Sigmoid colon (tissue), 3 donors: ENCODE measurements around the gene CAPN10.

ENCODE experiments used
- POLR2A ChIP-seq, 2 donors: fragments of 450-650 bp; IDR thresholded peaks; one replicate each; pipeline ENCODE4 v1.6.1; 2016; ENCODE audit warnings: antibody characterized with exemption in 2 of 2, mild to moderate bottlenecking in 2 of 2, moderate library complexity in 2 of 2
- TF ChIP-seq, protein P1 (sequence below), 4 experiments: fragments of 450-650 bp in 3 of 4; fragments of 200-600 bp in 1 of 4; IDR thresholded peaks; one replicate each; pipeline ENCODE4 v1.5.1; 2016 to 2019; ENCODE audit warnings: antibody characterized with exemption in 4 of 4, mild to moderate bottlenecking in 3 of 4, moderate library complexity in 2 of 4

DNA sequence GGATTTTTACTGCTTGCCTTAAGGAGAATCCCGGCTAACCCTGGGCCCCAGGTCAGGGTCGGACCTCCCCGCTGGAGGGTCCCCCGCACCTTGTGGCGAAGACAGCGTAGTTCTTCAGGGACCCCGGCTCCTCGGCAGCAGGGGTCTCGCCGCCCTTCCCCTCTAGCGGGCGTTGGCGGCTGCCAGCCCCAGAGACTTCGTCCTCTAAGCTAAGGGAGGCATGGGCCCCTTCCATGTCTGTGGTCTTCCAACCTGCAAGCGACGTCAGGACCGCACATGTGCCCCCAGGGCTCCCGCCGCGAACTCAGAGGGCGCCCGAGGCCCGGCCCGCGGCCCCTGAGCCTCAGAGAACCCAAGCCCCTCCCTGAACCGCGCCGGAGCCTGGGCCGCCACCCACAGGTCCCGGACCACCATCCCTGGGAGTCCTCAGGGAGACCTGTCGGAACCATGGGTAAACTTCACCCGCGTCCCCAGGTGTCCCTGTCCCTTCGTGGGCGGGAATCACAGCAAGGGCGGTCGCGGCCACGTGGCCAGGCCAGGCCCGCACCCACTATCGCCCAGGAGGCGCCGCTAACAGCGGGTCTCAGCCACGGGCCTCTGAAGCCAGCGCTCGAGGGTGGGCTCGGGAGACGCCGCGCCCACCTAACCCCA is 29.3 kb upstream of the CAPN10 start:
- TF ChIP-seq, protein P1, sequence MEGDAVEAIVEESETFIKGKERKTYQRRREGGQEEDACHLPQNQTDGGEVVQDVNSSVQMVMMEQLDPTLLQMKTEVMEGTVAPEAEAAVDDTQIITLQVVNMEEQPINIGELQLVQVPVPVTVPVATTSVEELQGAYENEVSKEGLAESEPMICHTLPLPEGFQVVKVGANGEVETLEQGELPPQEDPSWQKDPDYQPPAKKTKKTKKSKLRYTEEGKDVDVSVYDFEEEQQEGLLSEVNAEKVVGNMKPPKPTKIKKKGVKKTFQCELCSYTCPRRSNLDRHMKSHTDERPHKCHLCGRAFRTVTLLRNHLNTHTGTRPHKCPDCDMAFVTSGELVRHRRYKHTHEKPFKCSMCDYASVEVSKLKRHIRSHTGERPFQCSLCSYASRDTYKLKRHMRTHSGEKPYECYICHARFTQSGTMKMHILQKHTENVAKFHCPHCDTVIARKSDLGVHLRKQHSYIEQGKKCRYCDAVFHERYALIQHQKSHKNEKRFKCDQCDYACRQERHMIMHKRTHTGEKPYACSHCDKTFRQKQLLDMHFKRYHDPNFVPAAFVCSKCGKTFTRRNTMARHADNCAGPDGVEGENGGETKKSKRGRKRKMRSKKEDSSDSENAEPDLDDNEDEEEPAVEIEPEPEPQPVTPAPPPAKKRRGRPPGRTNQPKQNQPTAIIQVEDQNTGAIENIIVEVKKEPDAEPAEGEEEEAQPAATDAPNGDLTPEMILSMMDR (IDR thresholded peaks at IDR 0.05): no peak
- TF ChIP-seq POLR2A (IDR thresholded peaks at IDR 0.05): no peak
